Endometrium (tissue), 2 donors: ENCODE results near the gene PLA2G15.

Experiments used
- FAIRE-seq: peaks from 2 replicates; lab custom pipeline; 2012; peaks lifted over from hg19 to GRCh38; lab: Jason Lieb, UNC
- donor health status: control.
- donor health status: control.

The PLA2G15 gene

GRCh38 chr16:68253721-68254120, 8.5 kb downstream of the PLA2G15 start:
- FAIRE-seq, result no peak

- FAIRE-seq, result no peak
These were observed 10.5 kb downstream of the PLA2G15 start for GRCh38 chr16:68255712-68256111.

- FAIRE-seq, result no peak
These were observed 12.2 kb downstream of the PLA2G15 start for GRCh38 chr16:68257251-68257905.

- FAIRE-seq, result no peak
These were observed 13.0 kb downstream of the PLA2G15 start for GRCh38 chr16:68257906-68258800.

GRCh38 chr16:68259007-68259825, 14.0 kb downstream of the PLA2G15 start:
- FAIRE-seq, result no peak

- FAIRE-seq, result no peak
These were observed 18.5 kb downstream of the PLA2G15 start for GRCh38 chr16:68263559-68264127.

- no peak for FAIRE-seq
These were observed 19.2 kb downstream of the PLA2G15 start, which contains the start of gene SLC7A6 for GRCh38 chr16:68264128-68265077. TSS of gene SLC7A6 (plus strand) at chr16:68264526. CDS start at chr16:68274727, 10,201 bp downstream.

- FAIRE-seq, result no peak
These were observed 20.1 kb downstream of the PLA2G15 start for GRCh38 chr16:68265078-68265920.

GRCh38 chr16:68267612-68268405, 22.6 kb downstream of the PLA2G15 start:
- no peak for FAIRE-seq

GRCh38 chr16:68269793-68270192, 24.6 kb downstream of the PLA2G15 start:
- FAIRE-seq, result no peak

GRCh38 chr16:68270353-68270752, 25.2 kb downstream of the PLA2G15 start:
- FAIRE-seq, result no peak

- no peak for FAIRE-seq
These were observed 27.5 kb downstream of the PLA2G15 start for GRCh38 chr16:68272507-68273209.

GRCh38 chr16:68273459-68273858, 28.3 kb downstream of the PLA2G15 start:
- FAIRE-seq, result no peak

GRCh38 chr16:68273896-68274295, 28.7 kb downstream of the PLA2G15 start:
- FAIRE-seq, result no peak

GRCh38 chr16:68274441-68274840, 29.3 kb downstream of the PLA2G15 start:
- FAIRE-seq, result no peak

GRCh38 chr16:68275611-68276191, 30.5 kb downstream of the PLA2G15 start:
- FAIRE-seq, result no peak

- FAIRE-seq, result no peak
These were observed 31.1 kb downstream of the PLA2G15 start for GRCh38 chr16:68276223-68276622.
